Measurements from ENCODE around the gene LHX4. TPM values are rescaled to one million over a fixed set of nuclear protein-coding genes. Genes with fewer than 3 reads are reported as not detected.

Gene LHX4
- total and polyA plus RNA-seq, 2 of the 13 experiments (the other 11 are each of a cell fraction or from before 2014, with no cell fraction given), result 0.03 to 0.07 TPM

DNA sequence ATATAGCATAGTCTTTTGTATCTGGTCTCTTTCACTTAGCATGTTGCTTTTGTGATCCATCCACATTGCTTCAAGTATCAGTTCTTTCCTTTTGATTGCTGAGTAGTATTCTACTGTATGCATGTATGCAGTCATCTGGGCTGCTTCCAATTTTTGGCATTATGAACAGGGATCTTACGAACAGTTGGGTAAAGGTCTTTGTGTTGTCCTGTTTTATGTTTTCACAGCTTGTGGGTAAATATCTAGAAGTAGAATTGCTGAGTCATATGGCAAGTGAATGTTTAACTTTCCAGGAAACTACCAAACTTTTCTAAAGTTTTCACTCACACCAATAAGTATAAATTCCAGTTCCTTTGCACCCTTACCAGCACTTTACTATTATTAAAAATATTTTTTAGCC lies 60.9 kb downstream of the LHX4 start (continued):
- TF ChIP-seq RNF219 (CRISPR knock-in tag; IDR thresholded peaks at IDR 0.05) (no peak), ZFYVE20 (CRISPR knock-in tag; IDR thresholded peaks at IDR 0.05; ENCODE audit: borderline replicate concordance, low read depth) (no peak), MTF2 (CRISPR knock-in tag; IDR thresholded peaks at IDR 0.05; ENCODE audit: borderline replicate concordance) (no peak), ZNF121 (CRISPR knock-in tag; IDR thresholded peaks at IDR 0.05) (no peak), ARNTL (CRISPR knock-in tag; IDR thresholded peaks at IDR 0.05) (no peak), ZNF441 (CRISPR knock-in tag; IDR thresholded peaks at IDR 0.05; ENCODE audit: borderline replicate concordance) (no peak), ZNF777 (CRISPR knock-in tag; IDR thresholded peaks at IDR 0.05) (no peak), ARID4A (CRISPR knock-in tag; IDR thresholded peaks at IDR 0.05; ENCODE audit: borderline replicate concordance) (no peak), FOXA1 (IDR thresholded peaks at IDR 0.05) (no peak), FOXA1 (CRISPR knock-in tag; IDR thresholded peaks at IDR 0.05) (no peak; the same call in 1 of the 2 replicates), THAP8 (CRISPR knock-in tag; IDR thresholded peaks at IDR 0.05; ENCODE audit: borderline replicate concordance) (no peak), ZNF432 (CRISPR knock-in tag; IDR thresholded peaks at IDR 0.05; ENCODE audit: borderline replicate concordance) (no peak), KLF6 (CRISPR knock-in tag; IDR thresholded peaks at IDR 0.05) (no peak), ZNF160 (CRISPR knock-in tag; IDR thresholded peaks at IDR 0.05) (no peak), ZNF530 (CRISPR knock-in tag; IDR thresholded peaks at IDR 0.05; ENCODE audit: low read depth) (no peak)
- TF ChIP-seq, protein P1, sequence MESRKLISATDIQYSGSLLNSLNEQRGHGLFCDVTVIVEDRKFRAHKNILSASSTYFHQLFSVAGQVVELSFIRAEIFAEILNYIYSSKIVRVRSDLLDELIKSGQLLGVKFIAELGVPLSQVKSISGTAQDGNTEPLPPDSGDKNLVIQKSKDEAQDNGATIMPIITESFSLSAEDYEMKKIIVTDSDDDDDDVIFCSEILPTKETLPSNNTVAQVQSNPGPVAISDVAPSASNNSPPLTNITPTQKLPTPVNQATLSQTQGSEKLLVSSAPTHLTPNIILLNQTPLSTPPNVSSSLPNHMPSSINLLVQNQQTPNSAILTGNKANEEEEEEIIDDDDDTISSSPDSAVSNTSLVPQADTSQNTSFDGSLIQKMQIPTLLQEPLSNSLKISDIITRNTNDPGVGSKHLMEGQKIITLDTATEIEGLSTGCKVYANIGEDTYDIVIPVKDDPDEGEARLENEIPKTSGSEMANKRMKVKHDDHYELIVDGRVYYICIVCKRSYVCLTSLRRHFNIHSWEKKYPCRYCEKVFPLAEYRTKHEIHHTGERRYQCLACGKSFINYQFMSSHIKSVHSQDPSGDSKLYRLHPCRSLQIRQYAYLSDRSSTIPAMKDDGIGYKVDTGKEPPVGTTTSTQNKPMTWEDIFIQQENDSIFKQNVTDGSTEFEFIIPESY (CRISPR knock-in tag; IDR thresholded peaks at IDR 0.05), result no peak
- TF ChIP-seq, protein P2, sequence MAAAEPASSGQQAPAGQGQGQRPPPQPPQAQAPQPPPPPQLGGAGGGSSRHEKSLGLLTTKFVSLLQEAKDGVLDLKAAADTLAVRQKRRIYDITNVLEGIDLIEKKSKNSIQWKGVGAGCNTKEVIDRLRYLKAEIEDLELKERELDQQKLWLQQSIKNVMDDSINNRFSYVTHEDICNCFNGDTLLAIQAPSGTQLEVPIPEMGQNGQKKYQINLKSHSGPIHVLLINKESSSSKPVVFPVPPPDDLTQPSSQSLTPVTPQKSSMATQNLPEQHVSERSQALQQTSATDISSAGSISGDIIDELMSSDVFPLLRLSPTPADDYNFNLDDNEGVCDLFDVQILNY (CRISPR knock-in tag; conservative IDR thresholded peaks at IDR 0.05), result no peak
- TF ChIP-seq, protein P3, sequence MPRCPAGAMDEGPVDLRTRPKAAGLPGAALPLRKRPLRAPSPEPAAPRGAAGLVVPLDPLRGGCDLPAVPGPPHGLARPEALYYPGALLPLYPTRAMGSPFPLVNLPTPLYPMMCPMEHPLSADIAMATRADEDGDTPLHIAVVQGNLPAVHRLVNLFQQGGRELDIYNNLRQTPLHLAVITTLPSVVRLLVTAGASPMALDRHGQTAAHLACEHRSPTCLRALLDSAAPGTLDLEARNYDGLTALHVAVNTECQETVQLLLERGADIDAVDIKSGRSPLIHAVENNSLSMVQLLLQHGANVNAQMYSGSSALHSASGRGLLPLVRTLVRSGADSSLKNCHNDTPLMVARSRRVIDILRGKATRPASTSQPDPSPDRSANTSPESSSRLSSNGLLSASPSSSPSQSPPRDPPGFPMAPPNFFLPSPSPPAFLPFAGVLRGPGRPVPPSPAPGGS (CRISPR knock-in tag; IDR thresholded peaks at IDR 0.05), result no peak
